Muscle layer of colon (tissue), 2 donors: Measurements from ENCODE around the gene PRDM4.

ENCODE experiments used
- H3K27ac ChIP-seq: one replicate; pipeline ENCODE4 v1.7.0; 2013; ENCODE audit warnings: low read depth, mild to moderate bottlenecking, low read length, moderate library complexity
- H3K27me3 ChIP-seq, 2 donors: one replicate each; pipeline ENCODE4 v1.7.0; 2013; ENCODE audit warnings: low read length in 2 of 2, mild to moderate bottlenecking in 2 of 2; ENCODE audit not compliant: insufficient read depth in 2 of 2, control insufficient read depth in 1 of 2
- H3K36me3 ChIP-seq: one replicate; pipeline ENCODE4 v1.7.0; 2013; ENCODE audit warnings: mild to moderate bottlenecking, low read length; ENCODE audit not compliant: insufficient read depth
- H3K4me1 ChIP-seq: one replicate; pipeline ENCODE4 v1.7.0; 2013; ENCODE audit warnings: mild to moderate bottlenecking, low read length; ENCODE audit not compliant: insufficient read depth
- H3K4me3 ChIP-seq, 2 donors: one replicate each; pipeline ENCODE4 v1.7.0; 2013; ENCODE audit warnings: low read length in 2 of 2, low read depth in 1 of 2, mild to moderate bottlenecking in 1 of 2, moderate library complexity in 1 of 2
- H3K9ac ChIP-seq: one replicate; pipeline ENCODE4 v1.7.0; 2013; ENCODE audit warnings: low read length
- H3K9me3 ChIP-seq: one replicate; pipeline ENCODE4 v1.7.0; 2013; ENCODE audit warnings: mild to moderate bottlenecking, low read length
- donor health status: abdominal sarcoma.
- donor health status: Adenocarcinoma of cecum.

Gene PRDM4

GRCh38 chr12:107684029-107684795, 76.7 kb downstream of the PRDM4 start:
- H3K9ac ChIP-seq, result no peak overlapping the region
- H3K27ac ChIP-seq, result no peak overlapping the region
- H3K4me3 ChIP-seq, result peak overlapping the region in 1 of 2 donors; percentile 88
- H3K36me3 ChIP-seq, result peaks cover 10% of the 10 kb centered on the region
- peaks cover 20% of the 10 kb centered on the region for H3K4me1 ChIP-seq
- H3K27me3 ChIP-seq, result no peaks in the 10 kb centered on the region
- no peaks in the 10 kb centered on the region for H3K9me3 ChIP-seq
